ENCODE measurements around the gene NHLH1. TPM values are rescaled to one million over a fixed set of nuclear protein-coding genes. Genes with fewer than 3 reads are reported as not detected.

The NHLH1 gene
- total RNA-seq, 1 experiment from 2014 or later, result 0.70 TPM

- H3K36me3 Mint-ChIP-seq, result peaks cover 5% of the 10 kb centered on the region
- no peaks in the 10 kb centered on the region for H3K27me3 Mint-ChIP-seq (ENCODE audit: low read depth)
- ATAC-seq (no peak), DNase-seq (ENCODE audit: low spot score) (no peak)
- H3K9me3 Mint-ChIP-seq, result no peaks in the 10 kb centered on the region
- H3K4me3 Mint-ChIP-seq, result no peak overlapping the region
- CTCF ChIA-PET, result interaction anchor here (0.6 to 9.3 kb wide), 6 partner anchors 8 to 245 kb away, joined by 3 to 108 read pairs (median 4); no protein-coding TSS in a partner anchor
- TF ChIP-seq JAZF1 (CRISPR knock-in tag; IDR thresholded peaks at IDR 0.05), result no peak
- TF ChIP-seq ZNF425 (CRISPR knock-in tag; conservative IDR thresholded peaks at IDR 0.05), result no peak
- no peak for TF ChIP-seq EMX1 (CRISPR knock-in tag; IDR thresholded peaks at IDR 0.05)
- TF ChIP-seq ZNF416 (CRISPR knock-in tag; IDR thresholded peaks at IDR 0.05), result no peak
- TF ChIP-seq AFF4 (CRISPR knock-in tag; IDR thresholded peaks at IDR 0.05; ENCODE audit: borderline replicate concordance), result no peak
- no peak for TF ChIP-seq PRRX2 (CRISPR knock-in tag; IDR thresholded peaks at IDR 0.05)
- no peak for TF ChIP-seq E2F5 (CRISPR knock-in tag; IDR thresholded peaks at IDR 0.05)
- no peak for TF ChIP-seq MLX (CRISPR knock-in tag; IDR thresholded peaks at IDR 0.05)
- no peak for TF ChIP-seq ZNF263 (CRISPR knock-in tag; IDR thresholded peaks at IDR 0.05; ENCODE audit: low read depth)
- TF ChIP-seq NFYB (CRISPR knock-in tag; conservative IDR thresholded peaks at IDR 0.05; ENCODE audit: low read depth), result no peak
- TF ChIP-seq NFATC4 (CRISPR knock-in tag; IDR thresholded peaks at IDR 0.05), result no peak
- no peak for TF ChIP-seq FOXK1 (CRISPR knock-in tag; IDR thresholded peaks at IDR 0.05)
- peaks cover 48% of the 10 kb centered on the region for H3K4me1 Mint-ChIP-seq
- 0 out of 2 replicates have a peak overlapping the region, but pooled peaks have one; percentile 47 for H3K27ac Mint-ChIP-seq
- POLR2A ChIA-PET, result no interaction called here
Observed at GRCh38 chr1:160365325-160365724, 1.5 kb upstream of the NHLH1 start.

- H3K4me1 Mint-ChIP-seq, result peaks cover 37% of the 10 kb centered on the region
- TF ChIP-seq TEAD4 (CRISPR knock-in tag; IDR thresholded peaks at IDR 0.05), result no peak
- no peak for TF ChIP-seq CREM (CRISPR knock-in tag; IDR thresholded peaks at IDR 0.05)
- TF ChIP-seq SP1 (CRISPR knock-in tag; conservative IDR thresholded peaks at IDR 0.05), result no peak
- TF ChIP-seq PREB (CRISPR knock-in tag; IDR thresholded peaks at IDR 0.05; ENCODE audit: borderline replicate concordance), result no peak
- 0 out of 2 replicates have a peak, but pooled peaks have one; percentile 39 for TF ChIP-seq ZNF263 (CRISPR knock-in tag; IDR thresholded peaks at IDR 0.05; ENCODE audit: low read depth)
- TF ChIP-seq NFATC4 (CRISPR knock-in tag; IDR thresholded peaks at IDR 0.05), result no peak
- ChIA-PET POLR2A (no interaction called here), CTCF (interaction anchor here (1.4 to 9.3 kb wide), 3 partner anchors 8 to 76 kb away, joined by 4 to 108 read pairs (median 17); no protein-coding TSS in a partner anchor)
- ATAC-seq, result no peak
- H3K27ac Mint-ChIP-seq, result no peak overlapping the region
- H3K9me3 Mint-ChIP-seq, result no peaks in the 10 kb centered on the region
- H3K4me3 Mint-ChIP-seq, result no peak overlapping the region
- no peaks in the 10 kb centered on the region for H3K36me3 Mint-ChIP-seq
- DNase-seq (ENCODE audit: low spot score), result no peak
- no peaks in the 10 kb centered on the region for H3K27me3 Mint-ChIP-seq (ENCODE audit: low read depth)
Observed at GRCh38 chr1:160367516-160367900, 637 bp downstream of the NHLH1 start.

Data from WTC11 (cell line).